SW480 (cell line): ENCODE results near the gene HEXB.
"Not testable (repeated sequence)": the region's sequence is repeated elsewhere in the genome, so short reads cannot be mapped to it uniquely, and the experiment has no call there.

Experiments
- DNase-seq: peaks from one replicate; pipeline ENCODE4 v3.0.0-alpha.2; 2016; ENCODE audit warnings: low spot score

Gene HEXB

GRCh38 chr5:74738406-74738805, 53.4 kb downstream of the HEXB start:
- no peak for DNase-seq

- DNase-seq, result not testable (repeated sequence)
Observed at GRCh38 chr5:74748742-74749141, 63.7 kb downstream of the HEXB start.

GRCh38 chr5:74761241-74761640, 76.2 kb downstream of the HEXB start:
- no peak for DNase-seq

- DNase-seq, result peak; percentile 75
Observed at GRCh38 chr5:74762599-74762998, 77.6 kb downstream of the HEXB start.

- no peak for DNase-seq
Observed at GRCh38 chr5:74763504-74763903, 78.5 kb downstream of the HEXB start.

- no peak for DNase-seq
Observed at GRCh38 chr5:74765201-74765600, 80.2 kb downstream of the HEXB start.

GRCh38 chr5:74765929-74766328, 80.9 kb downstream of the HEXB start:
- DNase-seq, result no peak

GRCh38 chr5:74766418-74766848, 81.4 kb downstream of the HEXB start:
- peak; percentile 73 for DNase-seq

GRCh38 chr5:74766849-74767578, 82.0 kb downstream of the HEXB start, which contains the start of the genes GFM2 and NSA2:
Gene GFM2, minus strand, starts transcription at chr5:74767117. Its CDS starts 3,375 bp downstream, at chr5:74763742.
Gene NSA2, plus strand, starts transcription at chr5:74767249. Its CDS starts 112 bp downstream, at chr5:74767361.
- DNase-seq, result peak; percentile 90

GRCh38 chr5:74767579-74767913, 82.5 kb downstream of the HEXB start:
- peak; percentile 48 for DNase-seq
